ENCODE results near the gene HIVEP3.

The HIVEP3 gene

GRCh38 chr1:41844781-41845272, 73.9 kb downstream of the HIVEP3 start:
- DNase-seq: no peak

- DNase-seq: no peak
Measured at GRCh38 chr1:41844255-41844654, 74.5 kb downstream of the HIVEP3 start.

- peak; percentile 86 for DNase-seq
Measured at GRCh38 chr1:41842993-41843755, 75.5 kb downstream of the HIVEP3 start.

- DNase-seq: no peak
Measured at GRCh38 chr1:41842326-41842725, 76.4 kb downstream of the HIVEP3 start.

- no peak for DNase-seq
Measured at GRCh38 chr1:41840592-41841246, 78.0 kb downstream of the HIVEP3 start.

DNA sequence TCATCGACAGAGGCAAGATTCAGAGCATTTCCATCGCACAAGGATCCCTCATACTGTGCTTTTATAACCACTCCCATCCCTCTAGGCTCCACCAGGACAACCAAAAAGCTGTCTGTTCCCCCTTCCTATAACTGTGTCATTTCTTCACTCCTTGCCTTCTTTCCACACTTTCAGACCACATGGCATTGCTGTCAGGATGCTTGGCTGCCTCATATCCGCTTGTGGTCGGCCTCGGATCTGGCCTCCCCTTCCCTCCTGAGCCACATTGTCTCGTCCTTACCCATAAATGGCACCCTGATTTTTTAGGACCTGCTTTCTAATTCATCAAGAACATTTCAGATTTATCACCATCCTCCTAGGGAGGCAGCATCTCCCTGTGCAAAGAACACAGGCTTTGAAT, 80.5 kb downstream of the HIVEP3 start:
- no peak for DNase-seq

DNA sequence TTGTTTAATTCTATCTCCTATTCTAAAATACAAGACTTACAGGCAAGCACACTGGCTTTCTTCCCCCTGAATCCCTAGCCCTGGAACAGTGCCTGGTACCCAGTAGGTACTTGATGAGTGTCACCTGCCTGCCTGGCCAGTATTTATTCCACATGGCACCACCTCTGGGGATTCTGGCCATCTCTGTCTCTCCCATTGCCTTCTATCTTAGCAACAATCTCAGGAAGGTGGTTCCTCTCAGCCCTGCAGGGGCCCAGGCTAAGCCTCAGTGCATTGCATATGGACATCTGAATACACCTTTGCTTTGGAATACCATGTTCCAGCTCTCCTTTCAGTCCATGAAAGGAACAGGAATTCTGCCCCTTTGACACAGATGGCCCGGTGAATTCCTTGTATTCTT, 81.0 kb downstream of the HIVEP3 start:
- no peak for DNase-seq

GRCh38 chr1:41835485-41835884, 83.2 kb downstream of the HIVEP3 start:
- peak; percentile 49 for DNase-seq

DNA sequence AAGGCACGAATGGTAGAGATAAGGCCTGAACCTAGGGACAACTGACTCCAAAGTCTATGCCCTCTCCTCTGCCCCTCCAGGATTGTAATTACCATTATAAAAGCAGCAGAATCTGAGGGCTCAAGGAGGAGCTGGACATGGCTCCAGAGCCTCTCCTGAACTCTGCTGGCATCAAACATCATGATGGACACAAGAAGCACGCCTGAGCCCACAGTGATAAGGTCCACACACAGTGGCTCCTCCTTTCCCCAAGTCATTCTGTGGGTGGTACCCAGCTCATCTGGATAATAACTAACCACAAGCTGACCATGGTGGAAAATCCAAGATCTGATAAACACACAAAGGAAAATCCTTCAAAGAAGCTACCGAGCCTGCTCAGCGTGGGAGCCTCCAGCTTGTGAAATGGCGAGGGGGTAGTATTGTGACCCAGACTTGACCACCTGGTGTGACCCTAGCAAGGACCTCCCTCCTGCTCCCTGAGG, 85.2 kb downstream of the HIVEP3 start:
- no peak for DNase-seq

DNA sequence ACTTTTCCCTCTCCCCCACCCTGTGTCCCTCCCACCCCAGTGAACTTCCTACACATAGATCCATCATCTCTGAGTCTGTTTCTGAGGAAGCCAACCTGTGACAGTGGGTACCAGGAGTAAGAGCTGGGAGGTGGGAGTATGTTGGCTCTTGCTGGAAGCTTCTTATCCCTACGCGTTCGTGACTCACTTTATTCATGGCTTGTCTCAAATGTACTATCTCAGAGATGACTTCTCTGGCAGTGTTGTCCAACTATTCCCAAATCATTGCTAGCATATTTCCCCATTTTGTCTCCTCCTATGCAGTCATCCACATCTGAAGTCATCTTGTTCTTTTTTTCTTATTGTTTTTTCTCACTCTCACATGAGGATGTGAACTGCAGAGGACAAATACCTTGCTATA, 88.0 kb downstream of the HIVEP3 start:
- DNase-seq: peak; percentile 54

- DNase-seq: no peak
Measured at GRCh38 chr1:41827991-41828570, 90.6 kb downstream of the HIVEP3 start.

DNA sequence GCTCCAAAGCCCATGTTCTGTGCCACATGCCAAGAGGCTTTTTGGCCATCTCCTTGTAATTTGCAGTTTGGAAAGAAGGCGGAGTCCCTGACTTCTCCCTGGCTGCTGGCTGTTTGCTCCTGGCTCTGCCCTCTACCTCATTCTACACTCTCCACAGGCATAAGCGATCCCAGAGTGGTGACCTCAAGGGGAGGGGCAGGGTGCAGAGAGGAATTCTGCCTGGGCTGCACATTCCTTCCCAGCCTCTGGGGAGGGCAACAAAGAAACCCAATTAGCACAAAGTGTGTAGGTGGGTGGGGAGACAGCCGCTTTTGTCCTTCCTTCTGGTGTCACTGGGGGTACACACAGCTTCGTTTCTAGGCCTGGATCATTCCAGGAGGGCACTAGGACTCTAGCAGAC, 95.3 kb downstream of the HIVEP3 start:
- peak; percentile 69 for DNase-seq

DNA sequence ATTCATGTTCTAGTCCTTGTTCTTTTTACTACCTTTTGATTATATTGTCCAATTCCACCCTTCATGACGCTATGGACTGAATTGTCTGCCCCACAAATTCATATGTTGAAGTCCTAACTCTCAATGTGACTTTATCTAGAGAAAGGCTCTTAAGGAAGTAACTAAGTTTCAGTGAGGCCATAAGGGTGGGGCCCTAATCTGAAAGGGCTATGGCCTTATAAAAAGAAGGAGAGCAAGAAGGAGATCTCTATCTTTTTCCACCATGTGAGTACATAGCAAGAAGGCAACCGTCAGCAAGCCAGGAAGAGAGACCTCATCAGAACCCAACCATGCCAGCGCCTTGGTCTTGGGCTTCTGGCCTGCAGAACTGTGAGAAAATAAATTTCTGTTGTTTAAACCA, 95.9 kb downstream of the HIVEP3 start:
- DNase-seq: no peak

- no peak for DNase-seq
Measured at GRCh38 chr1:41819843-41820242, 98.9 kb downstream of the HIVEP3 start.

DNA sequence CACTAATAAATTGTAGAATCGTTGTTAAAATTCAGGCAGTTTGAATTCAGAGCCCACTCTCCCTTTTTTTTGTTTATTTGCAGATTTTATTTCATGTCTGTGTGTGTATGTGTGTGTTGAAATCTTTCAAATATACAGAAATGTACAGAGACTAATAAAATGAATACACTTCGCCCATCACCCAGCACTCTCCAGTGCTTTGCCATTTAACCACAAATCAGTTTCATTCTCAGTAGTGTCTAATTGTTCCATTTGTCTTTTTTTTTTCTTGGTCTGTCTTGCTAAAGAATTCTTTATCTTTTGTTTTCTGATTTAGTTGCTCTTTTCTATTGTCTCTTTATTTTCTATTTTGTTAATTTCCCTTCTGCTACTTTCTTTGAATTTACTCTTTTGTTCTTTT, 99.7 kb downstream of the HIVEP3 start:
- DNase-seq: no peak

DNA sequence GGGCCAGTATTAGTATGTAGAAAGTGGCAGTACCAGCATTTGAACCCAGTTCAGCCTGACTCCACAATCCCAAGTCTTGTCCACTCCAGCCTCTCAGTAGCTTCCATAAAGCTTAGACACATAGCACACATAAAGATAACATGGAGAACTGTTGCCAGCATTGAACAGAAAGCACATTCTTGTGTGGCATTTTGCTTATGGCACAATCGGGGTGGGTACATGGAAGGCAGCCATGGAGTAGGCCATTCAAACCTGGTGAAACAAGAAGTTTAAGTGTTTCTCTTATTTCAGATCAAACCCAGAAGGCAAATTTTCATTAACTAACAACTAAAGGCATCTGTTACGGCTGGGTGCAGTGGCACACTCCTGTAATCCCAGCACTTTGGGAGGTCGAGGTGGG, 102.7 kb downstream of the HIVEP3 start:
- DNase-seq: no peak

GRCh38 chr1:41813755-41814745, 104.7 kb downstream of the HIVEP3 start:
- DNase-seq: no peak

GRCh38 chr1:41813226-41813625, 105.5 kb downstream of the HIVEP3 start:
- no peak for DNase-seq

- peak; percentile 92 for DNase-seq
Measured at GRCh38 chr1:41812453-41812852, 106.3 kb downstream of the HIVEP3 start.

GRCh38 chr1:41812051-41812450, 106.7 kb downstream of the HIVEP3 start:
- DNase-seq: peak; percentile 69

GRCh38 chr1:41811051-41811795, 107.5 kb downstream of the HIVEP3 start:
- peak; percentile 52 for DNase-seq

GRCh38 chr1:41810446-41810845, 108.3 kb downstream of the HIVEP3 start:
- peak; percentile 63 for DNase-seq

Data from fibroblast of skin of back (primary cell).